HepG2 (cell line): ENCODE data around the gene MTHFD2. TPM values are rescaled to one million over a fixed set of nuclear protein-coding genes. Genes with fewer than 3 reads are reported as not detected.

Source experiments
- ATF6 ChIP-seq: sonication (generic); formaldehyde crosslinking; conservative IDR thresholded peaks from 2 replicates; pipeline ENCODE4 v1.4.0; 2020; ENCODE audit warnings: missing genetic modification reagents
- EP300 ChIP-seq, 3 experiments: sonication (generic) in 1 of 3; formaldehyde crosslinking in 1 of 3; IDR thresholded peaks; 2 replicates each; pipeline versions ENCODE4 v1.5.1 to v1.6.1; 2011 to 2020; ENCODE audit warnings: low read depth in 2 of 3, low read length in 2 of 3, borderline replicate concordance in 1 of 3, improper control_type of control experiment in 1 of 3, mild to moderate bottlenecking in 1 of 3, missing genetic modification reagents in 1 of 3, moderate library complexity in 1 of 3
- FOSL2 ChIP-seq: sonication (generic); formaldehyde crosslinking; IDR thresholded peaks from 2 replicates; pipeline ENCODE4 v1.4.0; 2020; ENCODE audit warnings: missing genetic modification reagents
- HMGA1 ChIP-seq: sonication (generic); formaldehyde crosslinking; conservative IDR thresholded peaks from 2 replicates; pipeline ENCODE4 v1.4.0; 2020; ENCODE audit warnings: missing genetic modification reagents
- MBNL3 ChIP-seq: fragments of 250-450 bp; sonication (Bioruptor Pico); conservative IDR thresholded peaks from 2 replicates; pipeline ENCODE4 v1.8.0; 2022; ENCODE audit warnings: mild to moderate bottlenecking, inconsistent platforms
- NFRKB ChIP-seq: fragments of 450-650 bp; IDR thresholded peaks from 2 replicates; pipeline ENCODE4 v1.6.1; 2017
- RNF219 ChIP-seq: sonication (generic); formaldehyde crosslinking; IDR thresholded peaks from 2 replicates; pipeline ENCODE4 v1.5.0; 2020; ENCODE audit warnings: mild to moderate bottlenecking, missing genetic modification reagents
- SSRP1 ChIP-seq: IDR thresholded peaks from 2 replicates; pipeline ENCODE4 v1.6.1; 2016; ENCODE audit warnings: control low read depth
- ZNF318 ChIP-seq: sonication (generic); formaldehyde crosslinking; IDR thresholded peaks from 2 replicates; pipeline ENCODE4 v1.4.0; 2020; ENCODE audit warnings: mild to moderate bottlenecking, missing genetic modification reagents
- ZNF609 ChIP-seq: sonication (generic); formaldehyde crosslinking; IDR thresholded peaks from 2 replicates; pipeline ENCODE4 v1.4.0; 2020; ENCODE audit warnings: mild to moderate bottlenecking, missing genetic modification reagents, borderline replicate concordance
- polyA plus RNA-seq, 8 experiments: library from polyadenylated mRNA; depleted of rRNA in 3 of 8; stranded (reverse) in 7 of 8; unstranded in 1 of 8; fragments of >200 nt; fragmentation: Illumina TruSeq in 4 of 8; extraction: Trizol in 4 of 8; gene quantifications; 2 replicates each; pipeline versions ENCODE4 v1.2.1 to v1.2.3, GENCODE V29; 2011 to 2016; ENCODE audit warnings: low read depth in 4 of 8, missing spikeins in 1 of 8, mixed read lengths in 1 of 8; ENCODE audit not compliant: insufficient read depth in 1 of 8
- total RNA-seq, 5 experiments: library from RNA; depleted of rRNA; stranded (reverse); fragments of >200 nt; fragmentation: Illumina TruSeq; extraction: Trizol; gene quantifications; 2 replicates each; pipeline ENCODE4 v1.2.3, GENCODE V29; 2016; ENCODE audit warnings: low read depth in 1 of 5

MTHFD2 gene
- total and polyA plus RNA-seq, 2 of the 13 experiments (the other 11 are each of a cell fraction or from before 2014, with no cell fraction given), result 188 to 269 TPM

GRCh38 chr2:74178211-74179062, 20.0 kb upstream of the MTHFD2 start, which contains the start of gene MOB1A (continued):
- TF ChIP-seq ZNF318 (CRISPR knock-in tag) (no peak), EP300 (IDR thresholded peaks at IDR 0.05; ENCODE audit: low read depth in 2 of 2, low read length in 2 of 2) (no peak), EP300 (CRISPR knock-in tag; IDR thresholded peaks at IDR 0.05; ENCODE audit: borderline replicate concordance) (no peak), FOSL2 (CRISPR knock-in tag) (no peak), NFRKB (no peak), HMGA1 (no peak), SSRP1 (CRISPR knock-in tag) (no peak), ZNF609 (CRISPR knock-in tag) (peak; percentile 10; the same call in 1 of the 2 replicates), MBNL3 (CRISPR knock-in tag) (no peak), ATF6 (CRISPR knock-in tag) (no peak), RNF219 (no peak)
